Measurements from ENCODE around the gene GALNT10. TPM values are rescaled to one million over a fixed set of nuclear protein-coding genes. Genes with fewer than 3 reads are reported as not detected.

The GALNT10 gene
- total RNA-seq, 1 experiment from 2014 or later, result 23.4 TPM

- no peaks in the 10 kb centered on the region for H3K9me3 ChIP-seq
- intact Hi-C loops (cut with micrococcal nuclease; ENCODE audit: unreplicated experiment), result no loop called here
- H3K36me3 ChIP-seq (ENCODE audit: control insufficient read depth, insufficient read depth, low read length), result no peaks in the 10 kb centered on the region
- H3K4me1 Mint-ChIP-seq (ENCODE audit: low read depth, unreplicated experiment), result no peaks in the 10 kb centered on the region
- no peaks in the 10 kb centered on the region for H3K36me3 Mint-ChIP-seq (ENCODE audit: insufficient read depth, unreplicated experiment)
- CTCF ChIA-PET, result no interaction called here
- DNase-seq, result no peak
- H3K27ac Mint-ChIP-seq (ENCODE audit: unreplicated experiment), result no peak overlapping the region
- no peak overlapping the region for H3K4me3 Mint-ChIP-seq (ENCODE audit: unreplicated experiment)
- no TSS peak for BruUV-seq (replicated peaks)
- no peak for TF ChIP-seq CTCF (IDR thresholded peaks at IDR 0.05; ENCODE audit: insufficient read depth in 1 of 2, low read depth in 1 of 2, low read length in 1 of 2, severe bottlenecking in 1 of 2, unreplicated experiment in 1 of 2)
- POLR2A ChIA-PET, result no interaction called here
- no peak overlapping the region for H3K4me3 ChIP-seq (ENCODE audit: low read depth, low read length)
- H3K27me3 Mint-ChIP-seq (ENCODE audit: insufficient read depth, unreplicated experiment), result peaks cover 29% of the 10 kb centered on the region
- H3K4me1 ChIP-seq, result no peaks in the 10 kb centered on the region
- no peaks in the 10 kb centered on the region for H3K9me3 Mint-ChIP-seq (ENCODE audit: unreplicated experiment)
- H3K27me3 ChIP-seq (replicated peaks; ENCODE audit: control insufficient read depth, insufficient read depth, low read length), result no peaks in the 10 kb centered on the region
Measured at GRCh38 chr5:154162539-154163151, 27.9 kb upstream of the GALNT10 start.

- no peaks in the 10 kb centered on the region for H3K36me3 Mint-ChIP-seq (ENCODE audit: insufficient read depth, unreplicated experiment)
- H3K4me1 Mint-ChIP-seq (ENCODE audit: low read depth, unreplicated experiment), result no peaks in the 10 kb centered on the region
- H3K9me3 Mint-ChIP-seq (ENCODE audit: unreplicated experiment), result no peaks in the 10 kb centered on the region
- ChIA-PET POLR2A (no interaction called here), CTCF (no interaction called here)
- no peak for DNase-seq
- no TSS peak for BruUV-seq (replicated peaks)
- no peak overlapping the region for H3K4me3 Mint-ChIP-seq (ENCODE audit: unreplicated experiment)
- TF ChIP-seq CTCF (IDR thresholded peaks at IDR 0.05; ENCODE audit: insufficient read depth in 1 of 2, low read depth in 1 of 2, low read length in 1 of 2, severe bottlenecking in 1 of 2, unreplicated experiment in 1 of 2), result no peak
- no peaks in the 10 kb centered on the region for H3K4me1 ChIP-seq
- H3K27me3 ChIP-seq (replicated peaks; ENCODE audit: control insufficient read depth, insufficient read depth, low read length), result no peaks in the 10 kb centered on the region
- peaks cover 24% of the 10 kb centered on the region for H3K27me3 Mint-ChIP-seq (ENCODE audit: insufficient read depth, unreplicated experiment)
- intact Hi-C loops (cut with micrococcal nuclease; ENCODE audit: unreplicated experiment), result no loop called here
- H3K9me3 ChIP-seq, result no peaks in the 10 kb centered on the region
- H3K27ac Mint-ChIP-seq (ENCODE audit: unreplicated experiment), result no peak overlapping the region
- H3K4me3 ChIP-seq (ENCODE audit: low read depth, low read length), result no peak overlapping the region
- H3K36me3 ChIP-seq (ENCODE audit: control insufficient read depth, insufficient read depth, low read length), result no peaks in the 10 kb centered on the region
Measured at GRCh38 chr5:154163327-154164248, 26.9 kb upstream of the GALNT10 start.

GRCh38 chr5:154164249-154164581 lies 26.3 kb upstream of the GALNT10 start:
- intact Hi-C loops (cut with micrococcal nuclease; ENCODE audit: unreplicated experiment), result no loop called here
- H3K4me3 ChIP-seq (ENCODE audit: low read depth, low read length), result no peak overlapping the region
- TF ChIP-seq CTCF (IDR thresholded peaks at IDR 0.05; ENCODE audit: insufficient read depth in 1 of 2, low read depth in 1 of 2, low read length in 1 of 2, severe bottlenecking in 1 of 2, unreplicated experiment in 1 of 2), result no peak
- POLR2A ChIA-PET, result no interaction called here
- H3K36me3 ChIP-seq (ENCODE audit: control insufficient read depth, insufficient read depth, low read length), result no peaks in the 10 kb centered on the region
- Mint-ChIP-seq H3K27ac (ENCODE audit: unreplicated experiment) (no peak overlapping the region), H3K36me3 (ENCODE audit: insufficient read depth, unreplicated experiment) (no peaks in the 10 kb centered on the region), H3K9me3 (ENCODE audit: unreplicated experiment) (no peaks in the 10 kb centered on the region), H3K27me3 (ENCODE audit: insufficient read depth, unreplicated experiment) (peaks cover 20% of the 10 kb centered on the region), H3K4me3 (ENCODE audit: unreplicated experiment) (no peak overlapping the region), H3K4me1 (ENCODE audit: low read depth, unreplicated experiment) (no peaks in the 10 kb centered on the region)
- no peak for DNase-seq
- H3K27me3 ChIP-seq (replicated peaks; ENCODE audit: control insufficient read depth, insufficient read depth, low read length), result no peaks in the 10 kb centered on the region
- H3K4me1 ChIP-seq, result no peaks in the 10 kb centered on the region
- BruUV-seq (replicated peaks), result no TSS peak
- no peaks in the 10 kb centered on the region for H3K9me3 ChIP-seq
- CTCF ChIA-PET, result no interaction called here
